CD4-positive, alpha-beta T cell treated with Interleukin-21 for 1 hour (primary cell): ENCODE measurements around the gene ATP5F1D.

Experiments used
- DNase-seq: peaks from one replicate; pipeline ENCODE4 v3.0.0-alpha.2; 2020

The ATP5F1D gene

DNA sequence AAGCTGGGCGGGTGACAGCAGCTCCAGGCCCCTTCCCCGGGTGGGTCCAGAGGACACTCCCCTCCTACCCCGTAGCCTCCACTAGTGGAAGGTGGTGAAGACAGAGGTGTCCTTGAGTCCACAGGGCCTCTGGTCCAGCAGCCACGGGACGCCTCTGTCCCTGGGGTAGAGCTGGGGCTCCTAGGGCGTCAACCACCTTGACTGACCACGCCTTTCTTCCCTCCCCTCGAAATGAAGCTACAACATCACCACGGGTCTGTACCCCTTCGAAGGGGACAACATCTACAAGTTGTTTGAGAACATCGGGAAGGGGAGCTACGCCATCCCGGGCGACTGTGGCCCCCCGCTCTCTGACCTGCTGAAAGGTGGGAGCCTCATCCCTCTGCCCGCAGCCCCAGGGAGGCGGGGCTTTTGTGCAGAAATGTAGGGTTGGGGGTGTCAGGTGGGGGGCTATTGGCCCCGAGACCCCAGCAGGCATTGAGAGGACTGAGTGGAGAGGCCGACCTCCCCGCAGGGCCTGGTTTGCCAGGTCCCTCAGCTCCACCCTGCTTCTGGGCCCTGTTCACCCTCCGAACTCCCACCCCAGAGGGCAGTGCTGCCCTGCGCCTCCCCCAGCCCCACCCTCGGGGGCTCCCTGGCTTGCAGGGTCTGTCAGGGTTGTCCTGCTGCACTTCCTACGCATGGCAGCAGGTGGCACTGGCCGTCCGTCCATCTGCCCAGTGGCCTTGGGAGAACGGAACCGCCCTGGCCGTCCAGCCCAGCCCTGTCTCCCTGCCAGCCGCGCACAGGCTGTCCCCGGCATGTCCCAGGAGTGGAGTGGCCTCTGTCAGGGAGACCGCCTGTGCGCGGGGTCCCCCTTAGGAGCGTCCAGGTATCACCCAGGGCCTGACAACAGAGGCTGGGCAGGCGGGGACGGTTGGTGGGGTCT, 20.3 kb upstream of the ATP5F1D start:
- no peak for DNase-seq

DNA sequence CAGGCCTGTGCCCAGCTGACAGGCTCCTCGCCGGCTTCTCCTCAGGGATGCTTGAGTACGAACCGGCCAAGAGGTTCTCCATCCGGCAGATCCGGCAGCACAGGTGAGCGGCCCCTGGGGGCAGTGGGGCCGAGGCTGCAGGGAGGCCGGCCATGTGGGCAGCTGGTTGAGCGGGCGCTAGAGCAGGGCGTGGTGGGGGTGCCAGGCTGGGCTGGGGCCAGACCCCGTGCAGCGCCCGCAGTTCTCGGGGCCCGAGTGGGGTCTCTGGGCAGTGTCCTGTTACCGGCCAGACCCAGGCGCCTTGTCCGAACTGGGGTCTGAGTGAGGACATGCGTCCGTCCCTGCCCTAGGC, 19.7 kb upstream of the ATP5F1D start:
- no peak for DNase-seq

- DNase-seq: no peak
Measured at GRCh38 chr19:1222394-1222793, 19.2 kb upstream of the ATP5F1D start.

DNA sequence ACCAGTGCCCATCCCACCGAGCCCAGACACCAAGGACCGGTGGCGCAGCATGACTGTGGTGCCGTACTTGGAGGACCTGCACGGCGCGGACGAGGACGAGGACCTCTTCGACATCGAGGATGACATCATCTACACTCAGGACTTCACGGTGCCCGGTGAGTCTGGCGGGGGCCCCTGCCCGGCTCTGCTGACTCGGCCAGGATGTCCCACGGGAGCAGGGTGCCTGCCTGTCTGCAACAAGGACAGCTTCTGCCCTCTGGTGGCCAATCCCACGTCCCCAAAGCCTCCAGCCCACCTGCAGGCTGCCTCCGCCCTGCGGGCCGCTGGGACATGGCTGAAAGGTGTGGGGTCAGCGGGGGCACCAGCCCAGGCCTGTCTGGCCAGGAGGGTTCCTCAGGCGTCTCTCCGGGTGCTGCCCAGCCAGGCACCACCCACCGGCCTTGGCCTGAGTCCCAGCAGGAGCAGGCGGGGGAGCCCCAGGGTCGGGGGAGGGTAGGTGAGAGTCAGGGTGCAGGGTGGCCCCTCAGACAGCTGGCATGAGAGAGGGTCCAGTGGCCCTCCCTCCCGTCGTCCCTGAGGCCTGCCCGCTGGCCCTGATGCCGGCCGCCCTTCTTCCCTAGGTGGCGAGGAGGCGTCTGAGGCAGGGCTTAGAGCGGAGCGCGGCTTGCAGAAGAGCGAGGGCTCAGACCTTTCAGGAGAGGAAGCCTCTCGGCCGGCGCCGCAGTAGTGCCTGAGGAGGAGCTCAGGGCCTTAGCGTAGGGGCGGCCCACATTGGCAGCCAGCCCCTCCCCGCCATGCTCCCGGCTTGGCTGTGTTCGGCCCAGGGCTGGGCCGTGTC, 18.3 kb upstream of the ATP5F1D start:
- no peak for DNase-seq

DNA sequence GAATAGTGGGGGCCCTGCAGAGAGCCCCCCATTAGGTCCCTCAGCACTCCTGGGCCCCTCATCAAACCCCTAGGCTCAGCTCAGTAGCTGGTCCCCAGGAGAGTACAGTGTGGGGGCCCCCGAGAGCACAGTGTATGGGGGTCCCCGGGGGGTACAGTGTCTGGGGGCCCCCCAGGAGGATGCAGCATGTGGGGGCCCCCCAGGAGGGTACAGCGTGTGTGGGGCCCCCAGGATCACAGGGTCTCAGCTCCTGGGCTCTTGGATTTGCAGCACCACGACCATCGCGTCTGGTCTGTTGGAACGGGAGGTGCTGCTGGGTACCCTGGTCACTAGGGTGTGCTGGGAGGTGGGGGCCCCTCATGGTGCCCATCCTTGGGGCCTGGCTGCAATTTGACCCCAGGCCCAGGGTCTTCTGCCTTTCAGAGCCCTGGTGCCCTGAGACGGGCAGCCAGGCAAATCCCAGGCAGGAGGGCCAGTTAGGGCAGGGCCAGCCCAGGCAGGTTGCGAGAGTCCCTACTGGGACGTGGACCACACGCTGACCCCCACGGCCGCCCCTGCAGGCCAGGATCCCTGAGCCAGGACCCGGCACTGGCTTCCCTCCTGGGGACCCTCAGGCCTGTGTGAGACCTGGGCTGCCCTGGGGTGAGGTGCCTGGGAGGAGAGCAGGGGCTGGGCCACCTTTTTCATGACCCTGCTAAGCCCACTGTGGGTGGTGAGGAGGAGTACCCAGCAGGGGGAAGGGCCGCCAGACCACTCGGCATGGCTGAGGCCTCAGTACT, 17.3 kb upstream of the ATP5F1D start:
- no peak for DNase-seq

GRCh38 chr19:1224847-1225246, 16.7 kb upstream of the ATP5F1D start:
- no peak for DNase-seq

DNA sequence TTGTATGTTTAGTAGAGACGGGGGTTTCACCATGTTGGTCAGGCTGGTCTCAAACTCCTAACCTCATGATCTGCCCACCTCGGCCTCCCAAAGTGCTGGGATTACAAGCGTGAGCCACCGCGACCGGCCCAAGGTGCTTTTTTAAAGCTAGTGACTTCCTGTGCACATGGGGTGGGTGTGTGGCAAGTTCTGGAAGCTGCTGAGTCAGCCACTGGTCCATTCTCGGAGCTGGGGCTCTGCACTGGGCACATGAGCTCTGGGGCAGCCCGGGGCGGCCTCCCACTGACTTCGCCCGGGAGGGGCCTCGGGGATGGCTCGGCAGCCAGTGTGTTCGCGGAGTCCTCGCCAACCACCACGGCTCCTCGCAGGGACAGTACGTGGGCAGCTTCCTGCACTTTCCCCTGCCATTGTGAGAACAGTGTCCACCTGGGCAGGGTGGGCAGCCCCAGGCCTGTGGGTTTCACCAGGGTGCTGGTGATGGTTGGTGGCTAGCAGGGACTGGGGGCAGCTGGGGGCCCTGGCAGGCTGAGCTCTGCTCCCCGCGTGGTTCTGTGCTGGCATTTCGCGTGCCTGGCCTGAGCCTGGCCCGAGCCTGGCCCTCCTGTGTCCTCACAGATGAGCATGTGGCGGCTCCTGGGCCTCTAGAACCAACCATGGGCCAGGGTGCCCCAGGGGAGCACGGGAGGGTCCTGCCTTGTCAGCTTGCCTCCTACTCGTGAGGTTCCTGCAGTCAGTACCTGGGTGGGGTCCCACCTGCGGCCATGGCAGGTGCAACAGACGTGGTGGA, 15.9 kb upstream of the ATP5F1D start:
- DNase-seq: no peak

DNA sequence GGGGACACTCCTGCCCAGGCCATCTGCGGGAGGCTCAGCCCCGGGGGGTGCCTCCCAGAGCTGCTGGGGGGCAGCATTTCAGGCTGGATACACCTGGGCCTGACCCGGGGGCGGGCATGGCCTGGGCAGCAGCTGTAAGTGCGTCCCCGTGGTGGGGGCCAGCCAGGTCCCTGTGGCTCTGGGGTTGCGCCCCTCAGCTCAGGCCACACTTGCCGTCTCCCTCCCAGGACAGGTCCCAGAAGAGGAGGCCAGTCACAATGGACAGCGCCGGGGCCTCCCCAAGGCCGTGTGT, 15.4 kb upstream of the ATP5F1D start:
- no peak for DNase-seq

DNA sequence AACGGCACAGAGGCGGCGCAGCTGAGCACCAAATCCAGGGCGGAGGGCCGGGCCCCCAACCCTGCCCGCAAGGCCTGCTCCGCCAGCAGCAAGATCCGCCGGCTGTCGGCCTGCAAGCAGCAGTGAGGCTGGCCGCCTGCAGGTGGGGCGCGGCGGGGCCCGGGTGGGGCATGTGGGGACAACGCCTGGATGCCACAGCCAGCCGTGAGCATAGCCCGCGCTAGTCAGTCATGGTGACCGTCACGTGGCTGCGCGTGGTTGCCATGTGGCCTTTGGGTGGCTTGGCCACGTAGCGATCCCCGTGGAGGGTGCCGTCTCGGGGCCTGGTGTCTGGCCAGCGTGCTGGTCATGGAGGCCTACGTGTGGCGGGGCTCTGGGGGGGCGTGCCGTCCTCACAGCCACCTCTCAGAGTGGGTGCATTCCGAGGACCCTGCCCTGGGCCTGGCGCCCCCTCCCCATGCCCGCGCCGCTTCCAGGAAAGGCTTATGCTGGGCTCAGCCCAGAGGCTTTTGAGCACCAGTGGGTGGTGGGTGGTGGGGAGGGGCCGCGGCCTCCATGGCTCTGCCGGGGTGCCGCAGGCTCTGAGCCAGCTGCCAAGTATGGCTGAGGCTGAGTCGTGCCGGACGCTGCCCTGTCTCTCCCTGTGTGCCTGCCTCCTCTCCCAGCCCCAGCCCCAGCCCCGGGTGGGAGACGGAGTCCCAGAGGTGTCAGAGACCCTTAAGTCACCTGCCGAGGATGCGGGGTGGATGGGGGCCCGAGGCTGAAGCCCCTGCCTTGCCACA, 14.8 kb upstream of the ATP5F1D start:
- DNase-seq: no peak

DNA sequence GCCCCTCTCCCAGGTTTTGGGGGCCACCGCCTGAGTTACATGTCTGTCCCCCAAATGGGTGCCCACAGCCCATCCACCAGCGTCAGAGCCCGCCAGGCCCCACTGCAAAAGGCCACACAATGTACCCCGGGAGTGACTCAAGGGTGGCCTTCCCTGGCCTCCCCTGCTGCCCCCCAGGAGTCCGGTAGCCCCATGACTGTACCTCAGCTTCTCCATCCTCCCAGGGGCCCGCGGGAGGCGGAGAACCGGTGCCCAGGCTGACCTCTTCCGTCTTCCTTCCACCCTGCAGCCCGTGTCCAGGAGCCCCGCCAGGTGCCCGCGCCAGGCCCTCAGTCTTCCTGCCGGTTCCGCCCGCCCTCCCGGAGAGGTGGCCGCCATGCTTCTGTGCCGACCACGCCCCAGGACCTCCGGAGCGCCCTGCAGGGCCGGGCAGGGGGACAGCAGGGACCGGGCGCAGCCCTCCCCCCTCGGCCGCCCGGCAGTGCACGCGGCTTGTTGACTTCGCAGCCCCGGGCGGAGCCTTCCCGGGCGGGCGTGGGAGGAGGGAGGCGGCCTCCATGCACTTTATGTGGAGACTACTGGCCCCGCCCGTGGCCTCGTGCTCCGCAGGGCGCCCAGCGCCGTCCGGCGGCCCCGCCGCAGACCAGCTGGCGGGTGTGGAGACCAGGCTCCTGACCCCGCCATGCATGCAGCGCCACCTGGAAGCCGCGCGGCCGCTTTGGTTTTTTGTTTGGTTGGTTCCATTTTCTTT, 14.1 kb upstream of the ATP5F1D start:
- DNase-seq: no peak

- DNase-seq: no peak
Measured at GRCh38 chr19:1228161-1228957, 13.2 kb upstream of the ATP5F1D start.

GRCh38 chr19:1229056-1229923, 12.3 kb upstream of the ATP5F1D start:
- DNase-seq: no peak

GRCh38 chr19:1229924-1230782, 11.4 kb upstream of the ATP5F1D start:
- DNase-seq: no peak

DNA sequence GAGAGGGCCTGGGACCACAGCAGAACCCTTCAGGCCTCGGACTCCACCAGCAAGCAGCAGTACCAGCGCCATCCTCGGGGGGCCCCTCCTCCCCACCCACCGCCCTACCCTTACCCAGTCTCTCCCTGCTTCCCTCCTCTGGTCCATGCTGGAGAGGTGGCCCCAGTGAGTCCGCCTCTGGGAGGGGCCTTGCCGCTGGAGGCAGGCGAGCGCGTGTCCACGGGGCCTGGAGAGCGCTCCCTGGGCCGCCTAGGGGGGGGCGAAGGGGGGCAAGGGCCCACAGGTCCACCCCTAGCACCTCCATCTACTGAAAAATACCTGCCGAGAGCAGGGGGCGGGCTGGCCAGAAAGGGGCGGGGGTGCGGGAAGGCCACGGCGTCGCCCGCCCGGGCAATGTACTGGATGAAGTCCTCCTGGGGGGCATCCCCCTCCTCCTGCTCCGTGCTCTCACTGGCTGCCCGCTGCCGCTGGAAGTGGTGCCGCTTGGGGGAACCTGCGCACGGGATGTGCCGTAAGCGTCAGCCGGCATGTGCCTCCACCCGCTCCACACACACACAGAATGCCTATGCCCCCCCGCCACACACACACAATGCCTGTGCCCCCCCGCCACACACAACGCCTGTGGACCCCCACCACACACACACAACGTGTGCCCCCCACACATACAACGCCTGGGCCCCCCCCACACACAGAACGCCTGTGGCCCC, 10.6 kb upstream of the ATP5F1D start:
- no peak for DNase-seq

GRCh38 chr19:1231729-1232637, 9.6 kb upstream of the ATP5F1D start:
- no peak for DNase-seq

GRCh38 chr19:1232652-1233072, 8.9 kb upstream of the ATP5F1D start:
- no peak for DNase-seq
